HepG2 (cell line): Measurements from ENCODE around the gene RPL22L1. TPM values are rescaled to one million over a fixed set of nuclear protein-coding genes. Genes with fewer than 3 reads are reported as not detected.

ENCODE experiments used
- DMTF1 ChIP-seq: sonication (generic); formaldehyde crosslinking; IDR thresholded peaks from 2 replicates; pipeline ENCODE4 v1.4.0; 2020; ENCODE audit warnings: mild to moderate bottlenecking, missing genetic modification reagents
- FUBP1 ChIP-seq: sonication (generic); formaldehyde crosslinking; IDR thresholded peaks from 2 replicates; pipeline ENCODE4 v1.5.1; 2020; ENCODE audit warnings: missing genetic modification reagents, mild to moderate bottlenecking, borderline replicate concordance
- HNF1B ChIP-seq: sonication (generic); formaldehyde crosslinking; IDR thresholded peaks from 2 replicates; pipeline ENCODE4 v1.5.1; 2020; ENCODE audit warnings: mild to moderate bottlenecking, moderate library complexity, missing genetic modification reagents
- IKZF5 ChIP-seq: IDR thresholded peaks from 2 replicates; pipeline ENCODE4 v1.6.1; 2018; ENCODE audit warnings: missing genetic modification reagents, mild to moderate bottlenecking, missing compliant biosample characterization
- SYNCRIP ChIP-seq: fragments of 200-400 bp; formaldehyde crosslinking; IDR thresholded peaks from 2 replicates; pipeline ENCODE4 v1.6.1; 2018; ENCODE audit warnings: mild to moderate bottlenecking, low read depth, low read length; ENCODE audit not compliant: insufficient read depth
- TP53 ChIP-seq: sonication (generic); formaldehyde crosslinking; conservative IDR thresholded peaks from 2 replicates; pipeline ENCODE4 v1.4.0; 2020; ENCODE audit warnings: missing genetic modification reagents
- XBP1 ChIP-seq: sonication (generic); formaldehyde crosslinking; IDR thresholded peaks from 2 replicates; pipeline ENCODE4 v1.5.0; 2020; ENCODE audit warnings: missing genetic modification reagents
- ZBTB10 ChIP-seq: sonication (generic); formaldehyde crosslinking; IDR thresholded peaks from 2 replicates; pipeline ENCODE4 v1.4.0; 2020; ENCODE audit warnings: missing genetic modification reagents, borderline replicate concordance
- ZFP91 ChIP-seq: sonication (generic); formaldehyde crosslinking; IDR thresholded peaks from 2 replicates; pipeline ENCODE4 v1.9.0; 2022; ENCODE audit warnings: missing genetic modification reagents, mild to moderate bottlenecking, borderline replicate concordance
- ZNF256 ChIP-seq: sonication (generic); formaldehyde crosslinking; conservative IDR thresholded peaks from 2 replicates; pipeline ENCODE4 v1.4.0; 2020; ENCODE audit warnings: missing genetic modification reagents
- ZNF557 ChIP-seq: sonication (generic); formaldehyde crosslinking; IDR thresholded peaks from 2 replicates; pipeline ENCODE4 v1.4.0; 2020; ENCODE audit warnings: missing genetic modification reagents
- ZNF713 ChIP-seq: sonication (generic); formaldehyde crosslinking; IDR thresholded peaks from 2 replicates; pipeline ENCODE4 v1.4.0; 2020; ENCODE audit warnings: mild to moderate bottlenecking, missing genetic modification reagents
- ZNF83 ChIP-seq: sonication (generic); formaldehyde crosslinking; IDR thresholded peaks from 2 replicates; pipeline ENCODE4 v1.4.0; 2020; ENCODE audit warnings: missing genetic modification reagents, mild to moderate bottlenecking, borderline replicate concordance
- ZSCAN21 ChIP-seq: sonication (generic); formaldehyde crosslinking; IDR thresholded peaks from 2 replicates; pipeline ENCODE4 v1.8.0; 2022; ENCODE audit warnings: mild to moderate bottlenecking, missing genetic modification reagents, moderate library complexity, borderline replicate concordance
- ZSCAN31 ChIP-seq: sonication (generic); formaldehyde crosslinking; IDR thresholded peaks from 2 replicates; pipeline ENCODE4 v1.5.0; 2020; ENCODE audit warnings: low read depth, mild to moderate bottlenecking, missing genetic modification reagents
- polyA plus RNA-seq, 8 experiments: library from polyadenylated mRNA; depleted of rRNA in 3 of 8; stranded (reverse) in 7 of 8; unstranded in 1 of 8; fragments of >200 nt; fragmentation: Illumina TruSeq in 4 of 8; extraction: Trizol in 4 of 8; gene quantifications; 2 replicates each; pipeline versions ENCODE4 v1.2.1 to v1.2.3, GENCODE V29; 2011 to 2016; ENCODE audit warnings: low read depth in 4 of 8, missing spikeins in 1 of 8, mixed read lengths in 1 of 8; ENCODE audit not compliant: insufficient read depth in 1 of 8
- total RNA-seq, 5 experiments: library from RNA; depleted of rRNA; stranded (reverse); fragments of >200 nt; fragmentation: Illumina TruSeq; extraction: Trizol; gene quantifications; 2 replicates each; pipeline ENCODE4 v1.2.3, GENCODE V29; 2016; ENCODE audit warnings: low read depth in 1 of 5

The RPL22L1 gene
- total and polyA plus RNA-seq, 2 of the 13 experiments (the other 11 are each of a cell fraction or from before 2014, with no cell fraction given) = 42.7 to 152 TPM

- TF ChIP-seq DMTF1 = no peak
- TF ChIP-seq ZSCAN21 = peak; percentile 42; the same call in 1 of the 2 replicates
- TF ChIP-seq ZNF713 (CRISPR knock-in tag) = peak; percentile 31; the same call in 1 of the 2 replicates
- TF ChIP-seq IKZF5 (CRISPR knock-in tag) = peak; percentile 38; the same call in 1 of the 2 replicates
- 0 out of 2 replicates have a peak, but pooled peaks have one; percentile 41 for TF ChIP-seq ZNF256 (CRISPR knock-in tag)
- TF ChIP-seq ZNF557 (CRISPR knock-in tag) = no peak
- TF ChIP-seq ZBTB10 (CRISPR knock-in tag) = peak; percentile 8; the same call in 1 of the 2 replicates
- no peak for TF ChIP-seq TP53 (CRISPR knock-in tag)
- no peak; the same call in 1 of the 2 replicates for TF ChIP-seq ZNF83 (CRISPR knock-in tag)
- no peak for TF ChIP-seq XBP1 (CRISPR knock-in tag)
- TF ChIP-seq SYNCRIP = no peak
- TF ChIP-seq HNF1B (CRISPR knock-in tag) = no peak
- TF ChIP-seq ZSCAN31 (CRISPR knock-in tag) = no peak; the same call in 1 of the 2 replicates
- peak; percentile 80; the same call in 1 of the 2 replicates for TF ChIP-seq ZFP91 (CRISPR knock-in tag)
- TF ChIP-seq FUBP1 (CRISPR knock-in tag) = no peak
These were observed at the start of gene RPL22L1 (continued) for GRCh38 chr3:170869645-170870593.
